ENCODE data around the gene RANGRF.

DNA sequence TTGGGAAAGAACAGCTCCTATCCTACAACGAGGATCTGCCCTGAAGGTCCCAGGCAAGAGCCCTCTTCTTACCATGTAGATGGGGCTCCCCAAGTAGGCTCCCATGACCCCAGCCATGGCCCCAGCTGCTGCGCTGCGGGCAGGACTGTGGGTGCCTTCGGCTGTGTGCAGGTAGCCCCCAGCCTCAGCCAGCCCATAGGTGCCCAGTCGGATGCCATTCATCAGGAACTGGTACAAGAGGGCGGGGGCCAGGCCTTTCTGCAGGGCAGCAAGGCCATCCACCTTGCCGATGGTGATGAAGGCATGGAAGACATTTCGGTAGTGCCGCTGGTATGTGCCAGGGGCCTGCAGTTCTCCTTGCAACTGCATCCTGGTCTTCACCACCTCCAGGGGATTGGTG is 5.9 kb downstream of the RANGRF start:
- TF ChIP-seq CTCF (IDR thresholded peaks at IDR 0.05) (no peak), POLR2A (IDR thresholded peaks at IDR 0.05) (no peak)

Measured in lower leg skin (tissue), 3 donors.